Measurements from ENCODE around the gene APBB2.
"Not testable (repeated sequence)": the region's sequence is repeated elsewhere in the genome, so short reads cannot be mapped to it uniquely, and the experiment has no call there.

APBB2 gene

DNA sequence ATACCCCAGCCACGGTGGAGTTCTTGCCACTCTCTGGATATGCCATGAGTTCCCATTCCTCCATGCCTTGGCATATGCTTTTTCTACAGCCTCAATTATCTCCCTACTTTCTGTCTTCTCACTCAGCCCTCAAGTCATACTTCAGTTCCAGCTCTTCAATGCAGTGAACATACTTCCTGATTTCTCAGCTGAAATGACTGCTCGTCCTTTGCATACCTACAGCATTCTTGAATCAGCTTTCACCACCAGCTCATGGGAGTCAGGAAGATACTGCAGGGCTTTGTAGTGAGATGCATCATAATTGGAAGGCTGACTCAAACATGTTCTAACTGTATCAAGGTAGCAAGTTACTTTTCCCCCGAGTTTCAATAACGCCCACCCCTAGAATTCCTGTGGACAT lies 118.4 kb downstream of the APBB2 start:
- DNase-seq, result no peak

DNA sequence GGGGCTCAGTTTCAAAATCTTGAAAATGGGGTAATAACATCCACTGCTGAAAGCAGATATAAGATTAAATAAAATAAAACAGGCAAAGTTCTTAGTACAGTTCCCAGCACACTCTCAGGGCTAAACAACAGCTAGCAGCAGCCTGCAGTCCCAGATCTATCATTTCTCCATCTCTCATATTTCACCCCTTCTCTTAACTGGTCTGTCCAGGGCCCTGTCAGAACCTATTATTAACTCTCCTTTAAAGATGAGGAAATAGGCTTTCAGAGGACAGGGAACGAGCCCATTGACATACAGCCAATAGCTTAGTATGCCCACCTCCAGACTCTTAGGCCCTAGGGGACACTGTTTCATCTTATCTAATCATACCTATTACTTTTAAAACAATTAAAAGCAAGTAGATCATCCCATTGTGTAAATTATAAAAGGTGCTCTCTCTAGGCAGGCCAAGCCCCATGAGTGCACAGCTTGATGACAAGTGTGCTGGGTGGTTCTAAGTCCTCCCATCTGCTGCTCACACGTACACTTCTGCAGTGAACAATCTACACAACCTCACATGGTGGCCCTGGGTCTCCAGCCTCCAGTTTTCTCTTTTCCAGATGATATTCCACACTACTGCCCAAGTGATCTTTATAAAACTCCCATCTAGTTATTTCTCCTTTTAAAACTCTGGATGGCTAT lies 119.0 kb downstream of the APBB2 start:
- DNase-seq, result no peak

DNA sequence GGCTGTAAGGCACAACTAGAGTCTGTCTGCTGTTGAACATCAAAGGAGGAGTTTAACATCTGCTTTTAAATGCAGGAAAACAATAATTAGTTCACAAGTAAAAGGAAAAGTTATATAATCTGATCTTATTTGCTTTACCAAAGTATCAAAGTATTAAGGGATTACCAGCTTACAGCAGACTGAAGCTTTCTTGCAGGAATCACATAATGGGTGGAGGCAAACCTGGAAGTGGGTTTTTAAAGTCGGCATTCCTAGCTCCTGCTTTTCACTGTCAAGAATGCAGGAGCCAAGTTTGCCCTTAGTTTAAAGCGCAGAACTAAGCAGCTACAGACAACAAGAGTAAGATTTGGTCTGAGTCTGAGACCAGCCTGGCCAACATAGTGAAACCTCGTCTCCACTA lies 122.2 kb downstream of the APBB2 start:
- DNase-seq, result no peak

DNA sequence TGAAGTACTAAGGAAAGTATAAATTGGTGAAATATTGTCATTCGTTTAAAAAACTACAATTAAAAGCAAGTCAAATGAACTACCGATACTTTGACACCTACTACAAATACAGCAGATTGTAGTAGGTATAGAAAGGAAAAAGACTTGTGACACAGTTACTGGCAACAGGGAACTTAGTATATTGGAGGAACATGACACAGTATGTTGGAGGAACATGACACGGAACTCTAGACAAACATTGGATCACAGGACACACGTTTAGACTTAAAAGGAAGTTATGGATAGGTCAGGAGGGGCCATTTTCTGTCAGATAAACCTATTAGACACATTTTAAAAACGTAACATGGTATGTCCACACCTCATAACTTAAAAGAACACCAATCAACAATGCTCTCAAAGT lies 132.5 kb downstream of the APBB2 start:
- DNase-seq, result no peak

DNA sequence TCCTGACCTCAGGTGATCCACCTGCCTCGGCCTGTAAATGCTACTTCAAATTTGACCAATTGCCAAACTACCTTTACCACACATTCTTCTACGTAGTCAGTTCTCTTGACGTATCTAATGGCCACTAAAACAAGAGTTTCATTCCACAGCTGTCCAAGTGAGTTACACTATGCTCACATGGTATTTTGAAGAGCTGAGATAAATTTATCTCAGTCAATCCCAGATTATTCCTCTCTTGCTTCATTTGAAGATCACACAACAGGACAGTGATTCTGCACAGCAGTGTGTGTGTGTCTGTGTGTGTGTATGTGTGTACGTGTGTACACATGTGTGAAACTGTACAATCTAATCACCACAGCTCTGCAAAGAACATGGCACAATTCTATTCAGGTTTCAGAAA lies 133.4 kb downstream of the APBB2 start:
- no peak for DNase-seq

DNA sequence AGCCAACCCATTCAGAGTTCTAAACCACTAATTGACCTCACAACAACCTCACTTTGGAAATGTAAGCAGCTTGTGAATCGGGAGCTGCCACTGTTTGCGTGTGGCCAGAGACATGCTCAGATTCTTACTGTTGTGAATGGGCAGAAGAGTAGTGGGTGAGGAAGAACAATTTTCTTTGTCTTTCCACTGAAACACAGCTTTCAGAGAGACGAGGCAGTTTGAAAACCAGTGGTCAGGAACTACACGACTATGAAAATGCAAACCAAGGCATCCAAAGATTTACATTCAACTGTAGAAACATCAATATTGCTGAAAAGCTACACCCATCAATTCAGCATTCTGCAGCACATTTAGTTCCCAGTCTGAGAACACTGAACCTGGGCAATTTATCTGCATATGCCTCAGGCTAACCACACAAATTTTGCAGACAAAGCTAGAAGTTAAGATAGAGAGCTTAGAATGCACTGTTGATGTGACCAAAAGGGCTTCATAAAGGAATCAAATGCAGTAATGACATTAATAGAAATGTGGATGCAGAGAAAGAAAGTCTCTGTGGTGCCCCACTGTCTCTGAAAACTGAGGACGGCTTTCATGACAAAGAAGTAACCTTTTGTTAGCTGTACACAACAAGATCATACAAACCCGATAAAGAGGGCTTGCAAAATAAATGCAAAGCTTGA lies 134.3 kb downstream of the APBB2 start:
- DNase-seq, result no peak

DNA sequence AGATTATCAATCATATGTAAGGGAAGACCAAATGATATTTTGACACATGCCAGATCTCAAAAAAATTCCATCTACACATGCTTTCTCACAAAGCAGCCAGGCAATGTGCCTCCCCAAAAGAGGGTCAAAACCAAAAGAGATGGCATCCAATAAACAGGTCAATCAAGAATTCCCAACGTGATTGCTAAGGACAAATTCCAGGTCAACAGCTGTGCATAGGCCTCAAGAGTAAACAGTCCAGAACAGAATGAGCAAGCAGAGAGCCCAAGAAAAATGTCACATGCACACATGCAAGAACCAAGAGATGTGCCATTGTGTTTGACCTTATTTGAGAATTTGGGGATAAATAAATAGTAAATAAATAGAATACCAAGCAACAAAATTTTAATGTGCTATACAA lies 136.7 kb downstream of the APBB2 start:
- DNase-seq, result no peak

DNA sequence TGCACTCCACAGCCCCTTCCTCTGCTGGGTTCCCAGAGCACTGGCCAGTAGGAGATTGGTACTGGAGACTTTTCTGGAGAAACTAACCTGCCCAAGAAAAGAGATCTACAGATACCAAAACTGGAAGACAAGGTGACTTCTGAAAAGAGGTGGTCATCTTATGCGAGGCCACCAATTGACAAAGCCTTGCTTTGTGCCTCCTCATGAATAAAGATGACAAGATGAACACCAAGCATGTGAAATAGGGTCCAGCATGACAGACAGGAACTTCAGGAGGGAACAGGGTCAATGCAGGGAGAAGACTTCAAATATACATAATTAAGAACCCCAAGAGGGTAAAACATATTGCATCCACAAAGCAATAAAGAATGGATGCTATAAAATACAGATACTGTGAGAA lies 137.9 kb downstream of the APBB2 start:
- no peak for DNase-seq

DNA sequence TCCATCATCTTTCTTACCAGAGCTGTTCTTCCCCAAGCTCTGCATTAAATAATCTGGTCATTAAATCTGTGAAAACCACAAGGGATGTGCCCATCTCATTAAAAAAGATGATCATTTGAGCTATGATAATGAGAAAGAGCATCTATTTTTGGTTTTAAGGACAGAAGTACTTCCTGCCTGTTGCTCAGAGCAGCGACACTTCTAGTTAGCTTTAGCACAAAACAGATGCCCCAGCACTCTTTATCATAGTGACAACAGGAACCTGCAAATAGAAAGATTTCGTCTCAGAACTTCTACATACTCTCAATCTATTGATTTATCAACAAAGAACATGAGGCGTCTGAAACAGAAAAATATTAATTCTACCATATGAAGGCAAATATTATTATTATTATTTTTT lies 140.1 kb downstream of the APBB2 start:
- no peak for DNase-seq

DNA sequence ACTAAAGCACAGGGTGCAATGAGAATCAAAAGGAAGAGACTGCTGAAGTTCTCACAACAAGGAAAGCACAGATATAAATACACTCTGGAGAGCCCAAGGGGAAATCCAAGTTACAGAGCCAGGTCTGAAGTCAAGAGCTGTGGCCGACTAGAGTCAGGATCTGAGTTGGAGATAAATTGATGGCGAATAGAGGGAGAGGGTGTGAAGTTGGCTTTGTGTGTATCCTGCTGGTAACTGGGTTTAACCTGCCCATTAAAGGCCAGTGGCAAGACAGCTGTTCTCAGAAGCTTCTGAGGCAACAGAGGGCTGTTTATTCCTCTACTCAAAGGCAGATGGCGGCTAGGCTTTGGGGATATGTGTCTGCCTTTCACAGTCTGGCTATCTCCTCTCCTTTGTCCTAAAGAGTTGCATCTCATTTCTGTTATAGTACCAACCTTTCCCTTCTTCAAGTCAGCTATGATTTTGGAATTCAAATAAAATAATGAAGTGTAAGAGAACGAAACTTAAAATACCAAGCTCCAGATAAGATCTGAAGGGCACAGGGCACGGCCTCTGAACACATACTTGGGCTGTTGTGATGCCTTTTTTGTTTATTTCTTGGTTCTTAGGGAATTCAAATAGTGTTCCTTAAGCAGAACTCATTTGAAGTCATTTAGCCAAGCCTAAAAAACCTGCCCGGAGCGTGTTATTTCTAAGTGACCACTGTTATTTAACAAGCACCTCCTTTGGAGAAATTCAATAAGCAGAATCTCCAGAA lies 142.1 kb downstream of the APBB2 start:
- DNase-seq, result no peak

DNA sequence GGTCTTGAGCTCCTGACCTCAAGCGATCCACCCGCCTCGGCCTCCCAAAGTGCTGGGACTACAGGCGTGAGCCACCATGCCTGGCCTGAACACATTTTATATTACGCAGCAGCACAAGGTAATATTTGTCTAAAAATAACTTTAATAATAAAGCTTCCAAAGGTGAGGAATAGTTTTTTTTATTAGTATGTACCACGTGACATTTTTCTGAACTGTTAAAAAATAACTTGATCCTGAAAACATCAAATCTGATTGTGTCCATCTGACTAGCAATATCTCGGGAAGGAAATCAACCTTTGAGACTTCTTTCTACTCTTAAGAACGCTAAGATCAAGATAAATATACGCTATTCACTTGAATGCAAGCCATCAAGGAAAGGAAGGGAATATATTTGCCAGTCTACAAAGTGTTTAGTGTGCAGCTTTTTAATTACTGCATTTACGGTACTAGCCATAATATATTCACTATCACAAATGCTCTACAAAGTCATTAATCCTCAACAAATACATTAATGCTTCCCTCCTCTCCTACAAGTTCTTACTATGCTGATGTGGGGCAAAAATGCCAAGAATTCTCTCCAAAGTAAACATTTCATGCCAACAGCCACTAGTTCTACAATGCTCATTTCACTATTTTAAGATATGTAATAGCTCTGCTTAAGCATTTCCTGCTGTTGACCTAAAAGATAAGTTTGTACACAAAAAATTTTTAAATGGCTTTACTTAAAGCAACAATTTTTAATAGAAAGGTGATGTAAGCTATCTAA lies 143.6 kb downstream of the APBB2 start:
- no peak for DNase-seq

DNA sequence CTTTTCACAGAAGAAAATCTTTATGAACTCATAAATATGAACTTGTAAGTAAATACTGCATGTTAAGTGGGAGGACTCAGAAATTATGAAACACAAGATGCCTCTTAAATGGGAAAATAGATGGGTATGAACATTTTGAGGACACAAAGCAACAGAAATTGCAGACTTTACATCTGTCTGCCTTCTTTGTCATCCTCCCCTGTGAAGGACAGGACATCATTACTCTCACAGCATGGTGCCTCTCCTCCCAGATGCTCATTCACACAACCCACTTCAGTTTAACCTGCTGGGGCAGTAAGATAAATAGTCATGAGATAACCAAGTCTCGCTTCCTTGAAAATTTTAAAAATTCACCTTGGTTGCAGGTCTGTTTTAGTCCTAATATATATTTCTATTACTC lies 144.5 kb downstream of the APBB2 start:
- no peak for DNase-seq

DNA sequence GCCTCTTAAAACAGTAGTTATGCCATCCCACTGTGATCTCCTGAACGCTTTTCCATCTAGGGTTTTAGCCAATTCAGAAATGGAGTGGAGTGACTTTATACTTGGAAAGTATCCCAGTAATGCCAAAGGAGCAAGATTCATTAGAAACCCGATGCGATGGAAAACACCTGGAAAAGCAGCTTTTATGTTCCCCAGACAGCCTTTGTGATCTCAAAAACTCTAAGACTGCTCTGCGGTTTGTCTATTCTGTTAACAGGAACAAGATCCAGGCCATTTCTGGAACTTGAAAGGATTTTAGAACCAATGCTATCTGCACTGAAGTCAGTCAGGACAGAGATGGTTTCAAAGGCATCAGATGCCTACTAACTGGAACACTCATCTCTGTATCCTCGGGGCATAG lies 145.1 kb downstream of the APBB2 start:
- no peak for DNase-seq

DNA sequence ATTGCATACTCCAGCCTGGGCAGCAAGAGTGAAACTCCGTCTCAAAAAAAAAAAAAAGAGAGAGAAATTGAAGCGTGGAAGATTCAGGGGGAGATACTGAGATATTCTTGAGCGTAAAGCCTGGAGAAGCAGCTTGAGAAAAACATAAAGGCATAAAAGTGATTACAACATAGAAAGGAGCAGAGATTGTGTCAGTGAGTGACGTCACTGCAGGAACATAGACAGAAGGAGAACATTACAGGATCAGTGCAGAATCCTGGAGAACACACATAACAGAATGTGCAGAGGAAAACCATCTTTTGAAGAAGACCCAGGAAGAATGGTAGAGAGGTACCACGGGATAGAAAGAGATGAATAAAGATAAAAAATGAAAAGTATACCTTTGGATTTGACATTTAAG lies 147.0 kb downstream of the APBB2 start:
- no peak for DNase-seq

DNA sequence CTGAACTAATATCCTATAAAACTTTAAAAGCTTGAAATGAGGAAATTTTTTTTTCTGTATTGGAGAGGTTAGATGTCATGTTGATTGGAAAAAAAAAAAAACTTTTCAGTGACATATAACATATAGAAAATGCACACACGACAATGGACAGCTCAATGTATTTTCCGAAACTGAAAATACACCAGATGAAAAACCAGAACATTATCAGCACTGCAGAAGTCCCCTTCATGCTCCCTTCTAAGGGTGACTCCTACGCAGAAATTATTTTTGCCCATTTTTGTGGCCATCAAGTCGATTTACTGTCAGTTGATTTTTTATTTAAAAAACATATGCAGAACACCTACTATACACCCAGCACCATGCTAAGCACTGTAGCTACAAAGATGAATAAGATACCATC lies 148.3 kb downstream of the APBB2 start:
- no peak for DNase-seq

DNA sequence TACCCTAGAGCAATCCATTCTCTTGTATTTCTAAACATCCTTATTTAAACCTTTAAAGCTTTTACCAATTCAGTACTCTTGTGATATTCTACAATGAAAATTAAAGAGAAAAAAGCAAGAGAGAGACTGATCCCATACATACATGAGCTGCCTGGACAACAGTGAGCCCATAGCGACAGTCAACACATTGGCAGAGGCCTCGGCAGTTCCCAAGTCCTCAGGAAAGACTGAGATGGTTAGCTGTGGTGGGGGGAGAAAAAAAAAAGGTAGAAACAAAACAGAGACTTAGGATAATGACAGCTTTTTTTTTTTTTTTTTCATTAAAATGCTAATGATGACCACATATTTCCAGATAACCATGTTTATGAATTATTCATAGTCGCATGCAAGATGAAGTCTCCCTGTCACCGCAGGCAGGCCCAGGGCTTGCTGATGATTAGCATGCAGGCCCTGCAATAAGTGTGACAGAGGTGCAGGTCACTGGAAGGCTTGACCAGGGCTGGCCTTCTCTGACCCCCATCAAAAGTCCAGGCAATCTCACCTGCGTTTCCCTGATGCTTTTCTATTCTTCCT lies 148.8 kb downstream of the APBB2 start:
- no peak for DNase-seq

DNA sequence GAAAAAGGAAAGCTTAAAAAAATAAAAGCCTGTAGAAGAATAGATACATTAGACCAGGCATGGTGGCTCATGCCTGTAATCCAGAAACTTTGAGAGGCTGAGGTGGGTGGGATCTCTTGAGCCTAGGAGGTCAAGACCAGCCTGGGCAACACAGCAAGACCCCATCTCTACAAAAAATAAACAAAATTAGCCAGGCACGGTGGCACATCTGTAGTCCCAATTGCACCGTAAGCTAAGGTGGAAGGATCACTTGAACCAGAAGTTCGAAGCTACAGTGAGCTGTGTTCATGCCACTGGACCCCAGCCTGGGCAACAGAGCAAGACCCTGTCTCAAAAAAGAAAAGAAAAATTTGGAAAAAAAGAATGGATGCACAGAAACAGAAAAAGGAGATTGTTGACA lies 149.4 kb downstream of the APBB2 start:
- no peak for DNase-seq

DNA sequence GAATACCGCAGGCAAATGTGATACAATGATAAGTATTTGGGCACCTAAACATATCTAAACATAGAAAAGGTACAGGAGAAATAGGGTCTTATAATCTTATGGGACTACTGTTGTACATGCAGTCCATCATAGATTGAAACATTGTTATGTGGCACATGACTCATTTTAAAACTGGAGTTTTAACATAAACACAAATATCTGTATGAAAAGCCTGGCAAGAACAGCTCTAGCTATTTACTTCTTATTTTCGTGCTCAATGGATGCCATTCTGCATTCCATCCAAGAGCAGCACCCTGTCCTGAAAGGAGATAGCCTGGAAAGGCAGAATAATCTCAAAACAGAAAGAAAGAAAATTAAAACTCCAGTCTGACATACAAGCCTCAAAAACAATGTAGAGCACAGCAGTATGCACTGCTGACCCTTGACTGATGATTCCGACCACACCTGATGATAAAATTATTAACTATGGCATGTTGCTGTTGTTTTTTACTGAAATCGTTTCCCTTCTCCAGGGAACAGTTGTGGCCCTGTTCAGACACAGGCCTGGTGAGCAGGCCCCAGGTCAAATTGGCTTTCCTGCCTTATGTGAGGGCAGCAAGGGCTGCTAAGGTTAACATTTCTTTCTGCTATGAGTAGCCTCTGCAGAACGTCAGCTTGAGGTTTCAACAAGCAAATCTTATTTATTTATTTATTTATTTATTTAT lies 152.7 kb downstream of the APBB2 start:
- no peak for DNase-seq

DNA sequence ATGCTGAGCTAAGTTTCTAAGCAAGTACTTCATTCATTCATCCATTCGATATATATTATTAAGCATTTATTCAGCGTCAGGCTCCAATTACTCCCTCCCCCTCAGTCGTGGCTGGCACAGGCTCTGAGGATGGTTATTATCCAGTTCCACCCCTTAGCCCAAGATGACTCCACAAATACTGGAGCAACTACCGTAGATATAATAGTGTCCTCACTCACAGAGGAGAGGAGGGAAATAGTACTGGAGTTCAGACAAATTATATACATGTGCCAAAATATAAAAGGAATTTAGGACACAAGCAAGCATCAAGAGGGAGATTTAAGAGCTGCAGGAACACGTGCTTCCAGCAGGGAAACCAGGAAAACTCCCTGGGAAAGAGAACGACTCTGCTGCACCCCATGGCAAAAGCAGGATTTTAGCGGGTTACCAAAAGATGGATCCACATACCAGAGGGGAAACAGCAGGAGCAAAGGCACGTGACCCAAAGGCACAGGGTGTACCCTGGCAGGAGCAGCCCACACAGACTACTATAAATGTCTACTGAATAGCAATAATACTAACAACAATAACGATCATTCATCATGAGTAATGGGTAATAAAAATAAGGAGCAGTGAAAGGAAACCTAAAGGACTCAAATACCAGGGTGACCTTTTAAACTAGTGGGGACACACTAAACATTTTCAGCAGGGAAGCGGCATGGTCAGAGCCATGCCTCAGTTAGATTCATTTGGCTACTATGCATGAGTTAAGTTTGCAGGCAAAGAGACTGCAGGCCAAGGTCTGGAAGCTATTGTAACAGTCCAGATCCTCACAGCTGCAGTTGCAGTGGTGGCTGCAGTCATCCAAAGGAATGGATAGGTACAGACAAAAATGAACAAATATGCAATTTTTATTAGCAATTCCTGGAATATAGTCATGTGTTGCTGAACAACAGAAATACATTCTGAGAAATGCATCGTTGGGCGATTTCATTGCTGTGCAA lies 153.7 kb downstream of the APBB2 start:
- DNase-seq, result no peak

DNA sequence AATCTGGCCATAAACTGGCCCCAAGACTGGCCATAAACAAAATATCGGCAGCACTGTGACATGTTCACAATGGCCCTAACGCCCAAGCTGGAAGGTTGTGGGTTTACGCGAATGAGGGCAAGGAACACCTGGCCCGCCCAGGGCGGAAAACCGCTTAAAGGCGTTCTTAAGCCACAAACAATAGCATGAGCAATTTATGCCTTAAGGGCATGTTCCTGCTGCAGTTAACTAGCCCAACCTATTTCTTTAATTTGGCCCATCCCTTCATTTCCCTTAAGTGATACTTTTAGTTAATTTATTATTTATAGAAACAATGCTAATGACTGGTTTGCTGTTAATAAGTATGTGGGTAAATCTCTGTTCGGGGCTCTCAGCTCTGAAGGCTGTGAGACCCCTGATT lies 154.9 kb downstream of the APBB2 start:
- DNase-seq, result not testable (repeated sequence)

DNA sequence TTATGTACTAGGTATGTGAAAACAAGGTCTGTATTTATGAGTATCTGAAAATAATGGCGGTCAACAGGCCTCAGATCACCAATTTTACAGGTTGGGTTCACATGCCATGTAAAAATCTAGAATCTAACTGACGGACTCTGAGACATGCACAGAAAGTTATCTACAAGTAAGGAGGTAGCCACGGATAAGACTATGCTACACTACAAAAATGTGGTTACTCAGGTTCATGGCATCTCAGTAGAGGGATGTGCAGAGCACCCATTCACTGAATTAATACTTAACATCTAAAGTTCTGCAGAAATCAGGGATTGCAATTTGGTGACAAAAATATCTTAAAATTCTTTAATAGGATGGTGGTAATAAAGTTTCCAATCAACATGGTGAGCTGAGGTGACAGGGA lies 155.9 kb downstream of the APBB2 start:
- DNase-seq, result no peak
